ENCODE results near the gene TMEM45A.

The TMEM45A gene

GRCh38 chr3:100591411-100591810, 99.0 kb downstream of the TMEM45A start:
- Histone ChIP-seq H3K4me1 (peaks cover 2% of the 10 kb centered on the region), H3K9ac (no peak overlapping the region), H3K27me3 (ENCODE audit: control insufficient read depth, insufficient read depth, low read length) (no peaks in the 10 kb centered on the region), H3K4me2 (ENCODE audit: low read length) (no peak overlapping the region), H3K36me3 (ENCODE audit: control insufficient read depth, insufficient read depth, low read length) (no peaks in the 10 kb centered on the region), H3K9me3 (ENCODE audit: control insufficient read depth, low read length) (no peaks in the 10 kb centered on the region), H2AFZ (no peak overlapping the region), H3K4me3 (ENCODE audit: low read depth, low read length) (no peak overlapping the region), H3K79me2 (no peaks in the 10 kb centered on the region), H3K27ac (no peak overlapping the region)
- TF ChIP-seq, protein P1, sequence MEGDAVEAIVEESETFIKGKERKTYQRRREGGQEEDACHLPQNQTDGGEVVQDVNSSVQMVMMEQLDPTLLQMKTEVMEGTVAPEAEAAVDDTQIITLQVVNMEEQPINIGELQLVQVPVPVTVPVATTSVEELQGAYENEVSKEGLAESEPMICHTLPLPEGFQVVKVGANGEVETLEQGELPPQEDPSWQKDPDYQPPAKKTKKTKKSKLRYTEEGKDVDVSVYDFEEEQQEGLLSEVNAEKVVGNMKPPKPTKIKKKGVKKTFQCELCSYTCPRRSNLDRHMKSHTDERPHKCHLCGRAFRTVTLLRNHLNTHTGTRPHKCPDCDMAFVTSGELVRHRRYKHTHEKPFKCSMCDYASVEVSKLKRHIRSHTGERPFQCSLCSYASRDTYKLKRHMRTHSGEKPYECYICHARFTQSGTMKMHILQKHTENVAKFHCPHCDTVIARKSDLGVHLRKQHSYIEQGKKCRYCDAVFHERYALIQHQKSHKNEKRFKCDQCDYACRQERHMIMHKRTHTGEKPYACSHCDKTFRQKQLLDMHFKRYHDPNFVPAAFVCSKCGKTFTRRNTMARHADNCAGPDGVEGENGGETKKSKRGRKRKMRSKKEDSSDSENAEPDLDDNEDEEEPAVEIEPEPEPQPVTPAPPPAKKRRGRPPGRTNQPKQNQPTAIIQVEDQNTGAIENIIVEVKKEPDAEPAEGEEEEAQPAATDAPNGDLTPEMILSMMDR (IDR thresholded peaks at IDR 0.05) = no peak

- H3K9ac ChIP-seq = no peak overlapping the region
- no peak overlapping the region for H3K4me2 ChIP-seq (ENCODE audit: low read length)
- H3K27ac ChIP-seq = no peak overlapping the region
- H2AFZ ChIP-seq = no peak overlapping the region
- no peak overlapping the region for H3K4me3 ChIP-seq (ENCODE audit: low read depth, low read length)
- H3K4me1 ChIP-seq = no peaks in the 10 kb centered on the region
- no peaks in the 10 kb centered on the region for H3K79me2 ChIP-seq
- TF ChIP-seq, protein P1 (IDR thresholded peaks at IDR 0.05) = no peak
- H3K27me3 ChIP-seq (ENCODE audit: control insufficient read depth, insufficient read depth, low read length) = no peaks in the 10 kb centered on the region
- no peaks in the 10 kb centered on the region for H3K36me3 ChIP-seq (ENCODE audit: control insufficient read depth, insufficient read depth, low read length)
- no peaks in the 10 kb centered on the region for H3K9me3 ChIP-seq (ENCODE audit: control insufficient read depth, low read length)
Measured at GRCh38 chr3:100600181-100601042, 108.0 kb downstream of the TMEM45A start.

GRCh38 chr3:100602506-100603444, 110.4 kb downstream of the TMEM45A start:
- no peaks in the 10 kb centered on the region for H3K27me3 ChIP-seq (ENCODE audit: control insufficient read depth, insufficient read depth, low read length)
- no peak overlapping the region for H3K27ac ChIP-seq
- no peak overlapping the region for H3K4me3 ChIP-seq (ENCODE audit: low read depth, low read length)
- H3K79me2 ChIP-seq = no peaks in the 10 kb centered on the region
- no peak overlapping the region for H3K4me2 ChIP-seq (ENCODE audit: low read length)
- H3K4me1 ChIP-seq = no peaks in the 10 kb centered on the region
- H3K36me3 ChIP-seq (ENCODE audit: control insufficient read depth, insufficient read depth, low read length) = no peaks in the 10 kb centered on the region
- TF ChIP-seq, protein P1 (IDR thresholded peaks at IDR 0.05) = no peak
- H2AFZ ChIP-seq = peak overlapping the region; percentile 46
- H3K9ac ChIP-seq = no peak overlapping the region
- H3K9me3 ChIP-seq (ENCODE audit: control insufficient read depth, low read length) = no peaks in the 10 kb centered on the region

DNA sequence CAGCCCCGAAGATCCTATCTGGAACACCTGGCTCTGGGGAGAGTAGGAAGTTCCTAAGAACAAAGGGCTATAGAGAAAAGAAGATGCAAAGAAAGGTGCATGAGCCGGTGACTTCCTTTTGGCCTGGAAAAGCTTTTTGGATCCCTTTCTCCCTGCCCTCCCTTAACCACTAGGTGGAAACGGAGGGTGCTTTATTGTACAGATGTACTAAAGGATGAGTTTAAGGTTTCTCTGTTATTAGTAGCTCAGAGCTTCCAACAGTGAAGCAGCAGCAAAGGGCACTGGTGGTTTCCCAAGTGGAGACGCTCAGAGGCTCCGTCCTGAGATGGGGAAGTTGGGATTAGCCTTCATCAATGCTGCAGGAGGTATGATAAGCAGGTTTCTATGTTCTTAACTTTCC, 111.0 kb downstream of the TMEM45A start:
- H3K4me1 ChIP-seq = no peaks in the 10 kb centered on the region
- no peak overlapping the region for H3K4me3 ChIP-seq (ENCODE audit: low read depth, low read length)
- no peaks in the 10 kb centered on the region for H3K27me3 ChIP-seq (ENCODE audit: control insufficient read depth, insufficient read depth, low read length)
- no peak overlapping the region for H3K27ac ChIP-seq
- no peak overlapping the region for H3K9ac ChIP-seq
- no peaks in the 10 kb centered on the region for H3K36me3 ChIP-seq (ENCODE audit: control insufficient read depth, insufficient read depth, low read length)
- no peak overlapping the region for H3K4me2 ChIP-seq (ENCODE audit: low read length)
- peak overlapping the region; percentile 46 for H2AFZ ChIP-seq
- no peaks in the 10 kb centered on the region for H3K9me3 ChIP-seq (ENCODE audit: control insufficient read depth, low read length)
- TF ChIP-seq, protein P1 (IDR thresholded peaks at IDR 0.05) = no peak
- no peaks in the 10 kb centered on the region for H3K79me2 ChIP-seq

Data from parathyroid adenoma (tissue), 2 donors.